Measurements from ENCODE around the gene KCNJ12. TPM values are rescaled to one million over a fixed set of nuclear protein-coding genes. Genes with fewer than 3 reads are reported as not detected.

KCNJ12 gene
- total RNA-seq, 2 donors from 2014 or later = 12.0 to 17.3 TPM

DNA sequence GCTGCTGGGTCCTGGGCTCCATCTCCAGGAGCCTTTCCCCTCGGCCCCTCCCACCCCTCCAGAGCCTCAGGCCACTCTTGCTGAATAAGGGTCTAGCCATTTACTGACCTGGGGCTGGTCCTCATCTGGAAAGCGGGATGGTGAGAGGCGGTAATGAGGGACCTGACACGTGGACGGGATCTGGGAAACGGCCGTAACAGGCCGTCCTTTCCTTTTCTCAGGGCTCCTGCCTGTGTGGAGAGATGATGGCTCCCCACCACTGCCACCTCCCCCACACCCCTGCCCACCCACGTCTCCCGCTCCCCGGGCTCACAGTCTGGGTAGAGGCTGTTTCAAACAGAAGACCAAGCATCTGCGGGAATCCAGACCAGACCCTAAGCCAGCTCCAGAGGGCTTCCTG is 20.6 kb upstream of the KCNJ12 start:
- H3K9me3 ChIP-seq = no peaks in the 10 kb centered on the region
- H3K4me3 ChIP-seq = no peak overlapping the region
- no peaks in the 10 kb centered on the region for H3K27me3 ChIP-seq
- H3K4me1 ChIP-seq = peaks cover 0 to 32% of the 10 kb centered on the region in 2 donors
- no peak for DNase-seq (ENCODE audit: low spot score)
- H3K27ac ChIP-seq = no peak overlapping the region
- TF ChIP-seq CTCF (IDR thresholded peaks at IDR 0.05) = no peak
- no peaks in the 10 kb centered on the region for H3K36me3 ChIP-seq

DNA sequence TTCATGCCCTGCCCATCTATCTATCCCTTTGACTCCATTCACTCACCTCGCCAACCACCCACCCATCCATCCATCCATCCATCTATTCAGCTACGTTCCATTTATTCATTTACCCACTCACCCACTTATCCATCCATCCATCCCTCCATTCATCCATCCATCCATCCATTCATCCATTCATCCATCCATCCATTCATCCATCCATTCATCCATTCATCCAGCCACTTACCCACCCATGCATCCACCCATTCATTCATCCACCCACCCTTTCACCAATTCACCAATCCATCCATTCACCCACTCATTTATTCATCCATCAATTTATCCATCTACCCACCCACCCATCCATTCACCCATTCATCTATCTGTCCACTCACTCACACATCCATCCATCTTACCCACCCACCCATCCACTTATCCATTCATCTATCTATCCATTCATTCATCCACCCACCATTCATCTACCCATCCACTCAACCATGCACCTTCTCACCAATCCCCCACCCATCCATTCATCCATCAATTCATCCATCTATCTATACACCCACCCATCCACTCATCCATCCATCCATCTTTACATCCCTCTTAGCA is 19.5 kb upstream of the KCNJ12 start:
- Histone ChIP-seq H3K27me3 (no peaks in the 10 kb centered on the region), H3K4me1 (peaks cover 0 to 32% of the 10 kb centered on the region in 2 donors), H3K4me3 (no peak overlapping the region), H3K9me3 (no peaks in the 10 kb centered on the region), H3K36me3 (no peaks in the 10 kb centered on the region), H3K27ac (no peak overlapping the region)
- TF ChIP-seq CTCF (IDR thresholded peaks at IDR 0.05) = no peak
- no peak for DNase-seq (ENCODE audit: low spot score)

GRCh38 chr17:21357281-21357680 is 18.9 kb upstream of the KCNJ12 start:
- peaks cover 0 to 32% of the 10 kb centered on the region in 2 donors for H3K4me1 ChIP-seq
- H3K4me3 ChIP-seq = no peak overlapping the region
- no peaks in the 10 kb centered on the region for H3K27me3 ChIP-seq
- H3K36me3 ChIP-seq = no peaks in the 10 kb centered on the region
- H3K9me3 ChIP-seq = no peaks in the 10 kb centered on the region
- no peak for DNase-seq (ENCODE audit: low spot score)
- no peak for TF ChIP-seq CTCF (IDR thresholded peaks at IDR 0.05)
- peak overlapping the region; percentile 31 to 70 for H3K27ac ChIP-seq

- DNase-seq (ENCODE audit: low spot score) = no peak
- TF ChIP-seq CTCF (IDR thresholded peaks at IDR 0.05) = no peak
- Histone ChIP-seq H3K4me1 (peaks cover 0 to 32% of the 10 kb centered on the region in 2 donors), H3K36me3 (no peaks in the 10 kb centered on the region), H3K27ac (peak overlapping the region; percentile 70 to 80), H3K4me3 (no peak overlapping the region), H3K9me3 (no peaks in the 10 kb centered on the region), H3K27me3 (no peaks in the 10 kb centered on the region)
These were observed 18.2 kb upstream of the KCNJ12 start for GRCh38 chr17:21357696-21358656.

DNA sequence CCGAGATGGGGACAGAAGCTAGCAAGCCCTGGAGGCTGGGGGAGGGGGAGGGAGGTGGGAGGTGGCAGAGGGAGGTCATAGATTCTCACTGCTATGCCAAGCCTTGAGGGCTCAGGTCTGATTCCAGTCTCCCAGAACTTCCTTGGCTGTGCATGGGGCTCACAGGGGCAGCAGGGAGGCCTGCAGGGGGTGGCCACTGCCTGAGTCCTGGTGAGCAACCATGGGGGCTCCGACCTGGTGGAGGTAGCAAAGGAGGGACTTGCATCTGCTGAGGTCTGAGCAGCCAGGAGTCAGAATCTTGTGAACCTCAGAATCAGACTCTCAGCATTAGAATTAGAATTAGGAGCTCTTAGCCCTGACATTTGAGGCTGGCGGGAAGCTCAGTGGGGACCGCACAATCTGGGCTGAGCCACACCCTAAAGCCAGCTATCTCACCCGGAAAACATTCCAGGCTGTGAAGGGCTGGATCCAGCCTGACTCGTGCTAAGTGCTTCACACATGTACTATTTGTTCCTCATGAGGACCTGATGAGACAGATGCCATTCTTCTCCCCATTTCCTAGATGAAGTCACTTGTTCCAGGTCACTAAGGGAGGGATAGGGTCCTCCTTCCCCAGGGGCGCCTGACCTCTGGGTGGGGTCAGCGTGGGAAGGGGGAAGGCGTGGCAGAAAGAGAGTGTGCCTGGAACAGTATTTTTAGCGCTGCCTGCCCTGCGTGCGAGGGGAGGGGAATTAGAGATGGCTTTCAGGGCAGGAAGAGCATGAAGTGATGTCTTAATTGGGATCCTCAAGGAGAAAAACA is 17.3 kb upstream of the KCNJ12 start:
- H3K4me3 ChIP-seq = no peak overlapping the region
- no peak for TF ChIP-seq CTCF (IDR thresholded peaks at IDR 0.05)
- no peaks in the 10 kb centered on the region for H3K36me3 ChIP-seq
- no peaks in the 10 kb centered on the region for H3K9me3 ChIP-seq
- peak; percentile 81 for DNase-seq (ENCODE audit: low spot score)
- H3K27ac ChIP-seq = peak overlapping the region; percentile 70 to 80
- H3K4me1 ChIP-seq = peaks cover 0 to 32% of the 10 kb centered on the region in 2 donors
- H3K27me3 ChIP-seq = no peaks in the 10 kb centered on the region

Measured in right atrium auricular region (tissue), 2 donors.